ENCODE results near the gene UGT1A9. TPM values are rescaled to one million over a fixed set of nuclear protein-coding genes. Genes with fewer than 3 reads are reported as not detected.
A peak's percentile ranks its signal among the peaks of the same experiment; 100 is the strongest.
"Not testable (repeated sequence)": the region's sequence is repeated elsewhere in the genome, so short reads cannot be mapped to it uniquely, and the experiment has no call there.

UGT1A9 gene
- 3.2 and 6.7 TPM in 2 replicates for total RNA-seq (2014; rRNA removed; shearing (Covaris generic))

DNA sequence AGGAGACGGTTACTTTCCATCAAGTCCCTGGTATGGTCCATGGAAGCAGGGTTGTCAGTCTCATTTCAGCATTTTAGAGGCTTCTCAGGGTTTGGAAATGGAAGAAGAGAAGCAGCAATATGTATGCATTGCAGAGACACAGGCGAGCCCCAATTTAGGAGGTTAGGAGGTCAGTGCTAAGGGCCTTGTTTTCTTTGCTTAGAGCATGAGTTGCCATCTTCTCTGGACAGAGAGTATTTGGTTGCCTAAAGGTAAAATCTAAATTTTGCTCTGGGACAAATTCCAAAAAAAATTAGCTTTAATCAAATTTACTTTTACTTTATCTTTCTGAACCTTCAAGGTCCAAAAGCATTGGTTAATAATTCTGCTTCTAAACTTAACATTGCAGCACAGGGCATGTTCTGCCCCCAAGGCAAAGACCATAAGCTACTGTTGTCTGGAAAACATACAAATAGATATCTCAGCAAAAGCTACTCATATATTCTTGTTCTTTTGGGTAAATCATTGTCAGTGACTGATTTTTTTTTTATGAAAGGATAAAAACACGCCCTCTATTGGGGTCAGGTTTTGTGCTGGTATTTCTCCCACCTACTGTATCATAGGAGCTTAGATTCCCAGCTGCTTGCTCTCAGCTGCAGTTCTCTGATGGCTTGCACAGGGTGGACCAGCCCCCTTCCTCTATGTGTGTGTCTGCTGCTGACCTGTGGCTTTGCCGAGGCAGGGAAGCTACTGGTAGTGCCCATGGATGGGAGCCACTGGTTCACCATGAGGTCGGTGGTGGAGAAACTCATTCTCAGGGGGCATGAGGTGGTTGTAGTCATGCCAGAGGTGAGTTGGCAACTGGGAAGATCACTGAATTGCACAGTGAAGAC, at the start of gene UGT1A9:
UGT1A9 (plus strand) TSS at position 609 of the 872 bp plus-strand sequence; CDS start at position 646, 37 bp downstream.
- no peak for DNase-seq (ENCODE audit: low spot score)

DNA sequence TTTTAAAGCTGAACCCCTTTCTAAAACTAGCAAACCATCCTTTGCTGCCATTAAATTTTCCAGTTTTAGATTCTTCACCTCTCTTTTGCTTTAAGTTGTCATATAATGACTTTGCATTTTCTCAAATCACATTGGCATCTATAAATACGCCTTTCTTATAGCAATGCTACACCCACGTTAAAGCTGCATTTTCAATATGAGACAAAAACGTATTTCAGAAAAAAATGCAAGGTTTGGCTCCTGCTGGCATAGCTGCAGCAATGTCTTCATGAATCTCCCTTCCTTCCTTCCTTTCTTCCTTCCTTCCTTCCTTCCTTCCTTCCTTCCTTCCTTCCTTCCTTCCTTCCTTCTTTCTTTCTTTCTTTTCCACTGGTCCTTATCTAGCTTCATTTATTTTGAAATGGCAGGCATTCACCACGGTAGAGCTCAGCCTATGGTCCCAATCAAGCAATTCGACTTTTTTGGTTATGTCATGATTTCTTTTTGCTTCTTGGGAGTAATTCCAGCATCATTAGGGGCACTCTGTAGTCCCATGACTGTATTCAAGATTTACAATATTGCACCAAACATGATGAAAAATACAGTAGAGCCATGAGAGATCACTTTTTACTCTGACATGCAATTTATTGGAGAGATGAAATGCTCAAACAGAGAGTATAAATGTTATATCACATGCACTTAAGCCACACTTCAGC, 44.2 kb upstream of the UGT1A9 start:
- DNase-seq (ENCODE audit: low spot score) = no peak

DNA sequence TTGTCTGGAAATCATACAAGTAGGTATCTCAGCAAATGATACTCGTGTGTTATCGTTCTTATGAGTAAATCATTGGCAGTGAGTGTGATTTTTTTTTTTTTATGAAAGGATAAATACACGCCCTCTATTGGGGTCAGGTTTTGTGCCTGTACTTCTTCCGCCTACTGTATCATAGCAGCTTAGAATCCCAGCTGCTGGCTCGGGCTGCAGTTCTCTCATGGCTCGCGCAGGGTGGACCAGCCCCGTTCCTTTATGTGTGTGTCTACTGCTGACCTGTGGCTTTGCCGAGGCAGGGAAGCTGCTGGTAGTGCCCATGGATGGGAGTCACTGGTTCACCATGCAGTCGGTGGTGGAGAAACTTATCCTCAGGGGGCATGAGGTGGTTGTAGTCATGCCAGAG, 35.4 kb upstream of the UGT1A9 start, which contains the start of gene UGT1A10:
UGT1A10 (plus strand) TSS at position 143 of the 400 bp plus-strand sequence; CDS start at position 218, 75 bp downstream.
- peak; percentile 92 for DNase-seq (ENCODE audit: low spot score)

GRCh38 chr2:233638836-233639235, 32.9 kb upstream of the UGT1A9 start:
- DNase-seq (ENCODE audit: low spot score) = peak; percentile 90

DNA sequence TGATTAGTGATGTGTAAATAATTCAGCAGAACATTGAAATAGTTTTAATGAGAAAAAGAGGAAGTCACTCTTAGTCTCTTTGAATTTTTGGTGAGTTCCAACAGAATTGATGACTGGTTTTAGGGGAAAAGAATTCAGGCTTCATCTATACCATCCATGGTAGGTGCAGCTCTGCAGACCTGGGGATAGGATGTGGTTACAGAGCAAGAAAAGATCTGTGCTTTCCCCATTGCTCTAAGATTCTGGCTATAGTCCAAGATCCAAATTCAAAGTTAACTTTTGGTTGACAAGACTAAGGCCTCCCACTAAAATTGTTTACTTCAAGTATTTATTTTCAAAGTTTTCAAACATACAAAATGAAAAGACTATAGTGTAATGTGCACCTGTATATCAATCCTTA, 31.8 kb upstream of the UGT1A9 start:
- DNase-seq (ENCODE audit: low spot score) = no peak

DNA sequence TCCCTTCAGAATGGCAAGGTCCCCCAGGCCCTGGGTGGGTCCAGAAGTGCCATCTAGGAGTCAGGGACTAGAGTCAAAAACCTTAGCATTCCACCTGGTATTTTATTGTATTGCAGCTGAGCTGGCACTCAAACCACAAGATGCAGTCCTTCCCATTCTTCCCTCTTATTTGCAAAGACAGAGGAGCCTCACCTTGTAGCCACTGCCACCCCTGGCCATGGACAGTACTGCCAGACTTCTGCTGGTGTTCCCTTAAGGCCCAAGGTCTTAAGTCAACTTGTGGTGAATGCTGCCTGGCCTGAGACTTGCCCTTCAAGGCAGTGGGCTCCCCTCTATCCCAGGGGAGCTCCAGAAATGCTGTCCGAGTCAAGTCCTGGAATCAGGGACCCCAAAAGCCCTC, 28.6 kb upstream of the UGT1A9 start:
- peak; percentile 70 for DNase-seq (ENCODE audit: low spot score)

- not testable (repeated sequence) for DNase-seq (ENCODE audit: low spot score)
Measured at GRCh38 chr2:233646033-233646432, 25.7 kb upstream of the UGT1A9 start.

DNA sequence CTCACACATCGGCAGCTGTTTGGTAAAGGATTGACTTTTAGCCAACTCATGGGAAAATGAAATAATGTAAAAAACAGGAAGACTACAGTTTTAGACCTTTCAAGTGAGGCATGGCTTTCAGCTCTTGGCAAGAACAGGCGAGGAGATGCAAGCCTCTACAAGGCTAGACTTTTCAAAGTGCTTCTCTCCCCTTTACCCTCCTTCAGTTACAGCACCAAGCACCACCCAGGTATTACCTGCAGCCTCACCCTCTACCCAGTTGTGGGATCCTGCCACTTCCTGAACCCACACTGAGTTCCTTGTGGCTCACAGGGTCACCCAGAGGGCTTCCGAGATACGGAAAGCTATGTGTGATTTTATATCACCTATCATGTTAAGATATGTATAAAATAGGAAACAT, 20.7 kb upstream of the UGT1A9 start:
- DNase-seq (ENCODE audit: low spot score) = peak; percentile 90

DNA sequence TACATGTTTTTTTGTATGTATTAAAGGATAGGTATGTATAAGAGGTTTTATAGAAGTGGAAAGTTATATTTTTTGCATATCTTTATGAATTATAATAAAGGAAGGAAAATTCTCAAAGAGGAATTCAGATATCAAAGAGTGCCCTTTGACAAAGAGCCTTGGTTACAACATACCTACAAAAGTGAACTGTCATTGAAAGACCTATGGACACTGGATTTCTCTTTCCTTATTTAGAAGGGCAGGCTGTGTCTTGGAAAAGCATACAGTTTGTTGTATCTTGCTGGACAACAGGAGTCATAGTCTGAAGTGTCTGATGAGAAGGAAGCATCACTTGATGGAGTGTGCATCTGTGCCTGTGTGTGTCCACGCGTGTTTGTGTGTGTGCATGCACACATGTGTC, 20.3 kb upstream of the UGT1A9 start:
- no peak for DNase-seq (ENCODE audit: low spot score)

- no peak for DNase-seq (ENCODE audit: low spot score)
Measured at GRCh38 chr2:233654501-233654900, 17.2 kb upstream of the UGT1A9 start.

DNA sequence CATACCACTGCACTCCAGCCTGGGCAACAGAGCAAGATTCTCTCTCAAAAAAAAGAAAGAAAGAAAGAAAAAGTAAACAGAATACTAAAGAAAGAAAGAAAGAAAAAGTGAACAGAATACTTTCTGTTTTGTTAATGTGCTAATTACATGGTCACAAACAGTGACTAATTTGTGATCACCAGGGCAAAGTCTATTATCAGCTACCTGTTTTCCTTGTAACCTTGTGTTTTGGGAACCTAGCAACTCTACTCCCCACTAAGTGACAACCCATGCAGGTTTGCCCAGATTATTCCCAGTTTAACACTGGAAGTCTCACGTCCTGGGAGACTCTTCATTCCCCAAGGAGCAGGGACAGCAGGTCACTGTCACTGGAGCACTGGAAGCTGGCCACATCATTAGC, 16.7 kb upstream of the UGT1A9 start:
- DNase-seq (ENCODE audit: low spot score) = peak; percentile 37

DNA sequence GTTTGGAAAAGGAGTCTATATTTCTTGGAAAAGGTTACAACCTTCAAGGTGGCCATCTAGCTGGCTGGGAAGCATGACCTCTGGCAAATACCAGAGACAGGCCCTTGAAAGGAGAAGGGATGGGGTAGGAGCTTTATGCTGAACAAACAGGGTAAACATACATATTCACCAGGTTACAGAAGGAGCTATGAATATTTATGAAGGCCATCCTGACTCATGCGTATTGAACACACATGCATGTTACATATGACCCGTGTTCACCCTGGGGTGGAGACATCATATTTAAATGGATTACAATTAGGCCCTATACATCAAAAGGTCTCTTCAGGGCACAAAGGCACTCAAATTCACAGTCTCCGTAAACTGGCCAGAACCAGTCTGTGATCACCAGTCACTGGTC, 15.8 kb upstream of the UGT1A9 start:
- not testable (repeated sequence) for DNase-seq (ENCODE audit: low spot score)

GRCh38 chr2:233656443-233656842, 15.3 kb upstream of the UGT1A9 start:
- DNase-seq (ENCODE audit: low spot score) = no peak

DNA sequence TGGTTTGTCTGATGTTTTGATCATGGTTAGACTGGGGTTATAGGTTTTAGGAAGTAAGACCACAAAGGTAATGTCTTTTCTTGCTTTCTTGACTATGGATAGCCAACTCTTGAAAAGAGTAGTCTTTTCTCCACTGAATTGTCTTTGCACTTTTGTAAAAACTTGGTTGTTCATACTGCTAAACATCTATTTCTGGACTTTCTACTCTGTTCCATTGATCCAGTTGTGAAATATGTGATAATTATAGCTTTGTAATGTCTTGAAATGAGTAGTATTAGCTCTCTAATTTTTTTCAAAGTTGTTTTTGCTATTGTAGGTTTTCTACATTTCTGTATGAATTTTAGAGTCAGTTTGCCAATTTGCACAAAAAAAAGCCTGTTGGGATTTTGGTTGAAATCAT, 13.1 kb upstream of the UGT1A9 start:
- no peak for DNase-seq (ENCODE audit: low spot score)

- DNase-seq (ENCODE audit: low spot score) = no peak
Measured at GRCh38 chr2:233663911-233664310, 7.8 kb upstream of the UGT1A9 start.

GRCh38 chr2:233668605-233669260, 3.0 kb upstream of the UGT1A9 start:
- DNase-seq (ENCODE audit: low spot score) = no peak

DNA sequence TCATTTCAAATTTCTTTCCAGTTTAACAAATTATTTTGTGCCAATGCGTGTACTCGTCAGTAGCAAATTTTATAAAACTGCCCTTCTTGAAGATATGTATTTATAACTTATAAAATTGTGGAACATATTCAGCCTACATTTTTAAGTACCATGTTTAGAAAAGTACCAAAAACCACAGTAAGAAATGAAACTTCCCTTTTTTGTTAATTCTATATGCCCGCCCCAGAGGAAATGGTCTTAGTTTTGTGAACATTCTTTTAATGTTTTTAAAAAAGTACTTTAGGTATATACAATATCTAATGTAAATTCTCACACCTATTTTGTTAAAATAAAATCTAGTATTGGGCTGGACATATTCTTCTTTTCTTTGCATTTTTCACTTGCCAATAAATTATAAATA, 1.2 kb downstream of the UGT1A9 start:
- DNase-seq (ENCODE audit: low spot score) = no peak

DNA sequence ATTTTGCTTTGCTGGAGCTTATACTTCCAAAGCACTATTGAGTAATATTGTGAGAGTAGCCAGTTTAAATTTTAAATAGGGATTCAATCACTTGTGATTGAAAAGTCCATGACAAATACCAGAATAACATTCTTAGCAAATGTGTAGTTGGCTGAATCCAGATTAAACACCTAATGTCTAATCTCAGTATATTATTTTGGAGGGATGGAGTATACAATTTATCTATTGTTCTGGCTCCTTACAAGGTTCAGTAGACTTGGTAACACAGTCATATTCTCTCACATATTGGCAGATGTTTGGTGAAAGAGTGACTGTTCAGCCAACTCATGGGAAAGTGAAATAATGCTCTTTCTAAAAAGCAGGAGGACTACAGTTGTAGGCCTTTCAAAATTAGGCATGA, 2.2 kb downstream of the UGT1A9 start:
- no peak for DNase-seq (ENCODE audit: low spot score)

DNA sequence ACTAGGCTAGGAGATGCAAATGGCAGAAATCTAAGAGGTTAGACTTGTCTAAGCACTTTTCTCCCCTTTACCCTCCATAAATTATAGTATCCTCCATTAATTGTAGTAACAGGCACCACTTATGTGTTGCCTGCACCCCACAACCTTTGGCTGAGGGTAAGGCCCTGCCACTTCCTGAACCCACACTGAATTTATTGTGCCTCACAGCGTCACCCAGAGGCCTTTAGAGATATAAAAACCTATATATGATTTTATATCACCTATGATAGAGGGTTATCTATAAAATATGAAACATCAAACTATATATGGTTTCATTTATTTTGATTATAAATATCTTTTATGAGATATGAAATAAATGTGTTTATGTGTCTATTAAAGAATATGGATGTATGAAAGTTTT, 2.6 kb downstream of the UGT1A9 start:
- DNase-seq (ENCODE audit: low spot score) = no peak

DNA sequence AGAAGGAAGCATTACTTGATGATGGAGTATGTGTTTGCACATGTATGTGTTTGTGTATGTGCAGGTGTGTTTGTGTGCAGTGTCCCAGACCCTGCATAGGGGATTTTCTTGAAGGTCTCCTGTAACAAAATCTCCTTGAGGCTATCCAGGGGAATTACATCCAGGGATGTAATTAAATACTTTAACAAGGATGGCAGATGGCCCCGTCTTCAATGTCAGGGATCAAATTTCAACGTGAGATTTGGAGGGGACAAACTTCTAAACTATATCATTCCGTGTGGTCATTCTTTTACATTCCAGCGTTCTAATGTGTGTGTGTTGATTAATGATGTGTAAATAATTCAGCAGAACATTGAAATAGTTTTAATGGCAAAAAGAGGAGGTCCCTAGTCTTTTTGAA, 3.3 kb downstream of the UGT1A9 start:
- no peak for DNase-seq (ENCODE audit: low spot score)

- DNase-seq (ENCODE audit: low spot score) = no peak
Measured at GRCh38 chr2:233676046-233676445, 4.3 kb downstream of the UGT1A9 start.

DNA sequence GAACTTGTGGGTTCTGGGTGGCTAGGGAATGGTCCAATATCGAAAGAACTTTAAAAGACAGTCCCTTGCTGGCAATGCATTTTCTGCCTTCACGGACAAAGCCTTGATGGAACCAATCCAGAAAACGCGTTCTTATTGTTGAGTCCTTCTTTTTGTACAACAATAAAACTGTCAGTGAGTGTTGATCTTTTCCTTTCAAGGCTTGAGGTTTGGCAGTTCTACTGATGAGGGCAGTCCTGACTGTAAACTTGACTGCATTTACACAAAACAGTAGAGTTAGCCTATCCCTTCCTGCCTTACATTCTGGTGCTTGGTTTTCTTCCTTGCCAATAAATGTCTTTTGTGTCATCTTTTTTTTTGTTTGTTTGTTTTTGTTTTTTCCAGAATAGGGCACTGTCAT, 7.5 kb downstream of the UGT1A9 start:
- no peak for DNase-seq (ENCODE audit: low spot score)

All from HT-29 (cell line).